ENCODE data around the gene ESPNL.

Gene ESPNL

DNA sequence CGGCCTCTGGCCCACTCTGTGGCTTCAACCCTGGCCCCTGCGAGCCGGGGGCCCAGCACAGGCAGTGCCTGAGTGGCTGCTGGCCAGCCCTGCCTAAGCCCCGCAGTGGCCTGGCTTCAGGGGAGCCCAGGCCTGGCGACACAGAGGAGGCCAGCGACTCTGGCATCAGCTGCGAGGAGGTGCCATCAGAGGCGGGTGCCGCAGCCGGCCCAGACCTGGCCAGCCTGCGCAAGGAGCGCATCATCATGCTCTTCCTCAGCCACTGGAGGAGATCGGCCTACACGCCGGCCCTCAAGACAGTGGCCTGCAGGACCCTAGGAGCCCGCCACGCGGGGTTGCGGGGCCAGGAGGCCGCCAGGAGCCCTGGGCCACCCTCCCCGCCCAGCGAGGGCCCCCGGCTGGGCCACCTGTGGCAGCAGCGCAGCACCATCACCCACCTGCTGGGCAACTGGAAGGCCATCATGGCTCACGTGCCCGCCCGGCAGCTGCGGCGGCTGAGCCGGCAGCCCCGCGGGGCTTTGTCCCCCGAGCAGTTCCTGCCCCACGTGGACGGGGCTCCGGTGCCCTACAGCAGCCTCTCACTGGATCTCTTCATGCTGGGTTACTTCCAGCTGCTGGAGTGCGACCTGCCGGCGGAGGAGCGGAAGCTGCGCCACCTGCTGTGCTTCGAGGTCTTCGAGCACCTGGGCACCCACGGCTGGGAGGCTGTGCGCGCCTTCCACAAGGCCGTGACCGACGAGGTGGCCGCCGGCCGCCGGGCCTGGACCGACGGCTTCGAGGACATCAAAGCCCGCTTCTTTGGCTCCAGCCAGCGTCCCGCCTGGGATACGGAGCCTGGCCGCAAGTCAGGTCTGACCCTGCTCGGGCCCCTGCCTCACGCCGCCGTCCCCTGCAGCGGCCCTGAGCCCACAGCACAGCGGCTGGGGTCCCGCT, 30.8 kb downstream of the ESPNL start:
- H3K27me3 Mint-ChIP-seq (ENCODE audit: low read depth): no peaks in the 10 kb centered on the region
- no peaks in the 10 kb centered on the region for H3K9me3 Mint-ChIP-seq
- H3K36me3 Mint-ChIP-seq (ENCODE audit: low read depth): no peaks in the 10 kb centered on the region
- no peak overlapping the region for H3K4me3 Mint-ChIP-seq
- no peak overlapping the region for H3K27ac Mint-ChIP-seq
- H3K4me1 Mint-ChIP-seq (ENCODE audit: low read depth): no peaks in the 10 kb centered on the region

GRCh38 chr2:238131761-238132462, 31.8 kb downstream of the ESPNL start:
- no peak overlapping the region for H3K27ac Mint-ChIP-seq
- no peaks in the 10 kb centered on the region for H3K27me3 Mint-ChIP-seq (ENCODE audit: low read depth)
- no peak overlapping the region for H3K4me3 Mint-ChIP-seq
- no peaks in the 10 kb centered on the region for H3K4me1 Mint-ChIP-seq (ENCODE audit: low read depth)
- no peaks in the 10 kb centered on the region for H3K36me3 Mint-ChIP-seq (ENCODE audit: low read depth)
- no peaks in the 10 kb centered on the region for H3K9me3 Mint-ChIP-seq

DNA sequence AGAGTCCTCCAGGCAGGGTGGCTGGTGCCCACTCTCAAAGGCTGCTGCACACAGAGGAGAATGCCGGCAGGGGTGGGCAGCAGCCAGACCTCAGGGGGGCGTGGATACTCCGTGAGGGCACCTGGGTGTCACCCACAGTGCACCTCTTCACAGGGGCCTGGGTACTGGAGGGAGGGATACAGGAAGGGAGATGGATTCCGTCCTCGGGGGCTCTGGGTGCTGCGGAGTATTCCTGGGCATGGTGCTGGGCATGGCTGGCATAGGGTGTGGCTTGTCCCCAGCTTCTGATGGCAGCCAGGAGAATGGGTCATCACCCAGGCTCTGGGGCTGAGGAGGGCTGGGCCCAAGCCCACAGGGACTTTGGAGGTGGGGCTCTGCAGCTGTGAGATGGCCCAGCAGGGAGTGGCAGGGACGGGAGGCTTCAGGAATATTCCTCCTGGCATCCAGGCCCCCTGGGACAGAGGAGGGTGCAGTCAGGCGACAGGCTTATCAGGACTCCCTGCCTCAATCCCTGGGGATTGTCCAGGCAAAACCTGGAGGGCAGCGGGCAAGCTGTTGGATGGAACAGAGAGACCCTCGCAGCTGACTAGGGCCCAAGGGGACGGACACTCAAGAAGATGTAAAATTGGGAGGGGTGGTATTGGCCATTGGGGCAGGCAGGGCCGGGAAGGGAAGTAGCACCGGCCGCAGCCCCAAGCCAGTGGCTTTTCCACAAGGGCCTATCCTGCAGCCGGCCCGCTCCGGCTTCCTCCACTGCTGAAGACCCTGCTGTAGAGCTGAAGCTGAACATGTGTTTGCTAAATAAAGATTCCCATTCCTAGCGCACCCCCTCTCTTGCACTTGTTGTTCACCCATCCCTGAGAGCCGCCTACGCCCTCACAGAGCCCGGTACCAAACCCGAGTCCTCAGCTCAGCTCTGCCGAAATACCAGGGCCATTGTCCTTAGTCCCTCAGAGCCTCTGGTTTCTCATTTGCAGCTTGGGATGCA, 32.6 kb downstream of the ESPNL start:
- Mint-ChIP-seq H3K4me1 (ENCODE audit: low read depth) (no peaks in the 10 kb centered on the region), H3K36me3 (ENCODE audit: low read depth) (no peaks in the 10 kb centered on the region), H3K27me3 (ENCODE audit: low read depth) (no peaks in the 10 kb centered on the region), H3K27ac (no peak overlapping the region), H3K9me3 (no peaks in the 10 kb centered on the region), H3K4me3 (no peak overlapping the region)

GRCh38 chr2:238133499-238134392, 33.6 kb downstream of the ESPNL start:
- no peaks in the 10 kb centered on the region for H3K27me3 Mint-ChIP-seq (ENCODE audit: low read depth)
- no peaks in the 10 kb centered on the region for H3K36me3 Mint-ChIP-seq (ENCODE audit: low read depth)
- no peak overlapping the region for H3K27ac Mint-ChIP-seq
- no peak overlapping the region for H3K4me3 Mint-ChIP-seq
- H3K4me1 Mint-ChIP-seq (ENCODE audit: low read depth): no peaks in the 10 kb centered on the region
- H3K9me3 Mint-ChIP-seq: no peaks in the 10 kb centered on the region

DNA sequence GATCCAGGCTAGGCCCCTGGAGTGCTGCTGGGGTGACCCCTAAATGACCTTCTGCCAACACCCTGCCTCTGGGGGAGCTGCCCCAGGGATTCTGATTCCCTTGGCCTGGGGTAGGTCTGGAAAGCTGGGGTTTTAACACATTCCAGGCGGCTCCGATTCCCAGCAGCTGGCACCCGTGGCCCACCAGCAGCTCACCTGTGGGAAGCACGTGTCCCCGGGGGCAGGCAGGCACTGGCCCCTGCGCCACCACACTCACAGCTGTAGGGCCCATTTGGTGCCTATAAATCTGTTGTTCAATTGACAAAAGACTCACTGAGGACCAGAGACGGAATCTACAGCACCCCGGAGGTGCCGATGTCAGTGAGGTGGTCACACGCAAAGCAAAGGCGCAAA, 34.2 kb downstream of the ESPNL start:
- no peak overlapping the region for H3K27ac Mint-ChIP-seq
- no peaks in the 10 kb centered on the region for H3K4me1 Mint-ChIP-seq (ENCODE audit: low read depth)
- no peak overlapping the region for H3K4me3 Mint-ChIP-seq
- no peaks in the 10 kb centered on the region for H3K36me3 Mint-ChIP-seq (ENCODE audit: low read depth)
- H3K9me3 Mint-ChIP-seq: no peaks in the 10 kb centered on the region
- no peaks in the 10 kb centered on the region for H3K27me3 Mint-ChIP-seq (ENCODE audit: low read depth)

GRCh38 chr2:238135601-238136150, 35.5 kb downstream of the ESPNL start:
- H3K27me3 Mint-ChIP-seq (ENCODE audit: low read depth): no peaks in the 10 kb centered on the region
- no peaks in the 10 kb centered on the region for H3K36me3 Mint-ChIP-seq (ENCODE audit: low read depth)
- H3K4me1 Mint-ChIP-seq (ENCODE audit: low read depth): no peaks in the 10 kb centered on the region
- H3K4me3 Mint-ChIP-seq: no peak overlapping the region
- H3K9me3 Mint-ChIP-seq: no peaks in the 10 kb centered on the region
- H3K27ac Mint-ChIP-seq: no peak overlapping the region

GRCh38 chr2:238136820-238137537, 36.8 kb downstream of the ESPNL start:
- H3K27me3 Mint-ChIP-seq (ENCODE audit: low read depth): no peaks in the 10 kb centered on the region
- no peaks in the 10 kb centered on the region for H3K4me1 Mint-ChIP-seq (ENCODE audit: low read depth)
- H3K36me3 Mint-ChIP-seq (ENCODE audit: low read depth): no peaks in the 10 kb centered on the region
- H3K4me3 Mint-ChIP-seq: no peak overlapping the region
- H3K9me3 Mint-ChIP-seq: no peaks in the 10 kb centered on the region
- no peak overlapping the region for H3K27ac Mint-ChIP-seq

DNA sequence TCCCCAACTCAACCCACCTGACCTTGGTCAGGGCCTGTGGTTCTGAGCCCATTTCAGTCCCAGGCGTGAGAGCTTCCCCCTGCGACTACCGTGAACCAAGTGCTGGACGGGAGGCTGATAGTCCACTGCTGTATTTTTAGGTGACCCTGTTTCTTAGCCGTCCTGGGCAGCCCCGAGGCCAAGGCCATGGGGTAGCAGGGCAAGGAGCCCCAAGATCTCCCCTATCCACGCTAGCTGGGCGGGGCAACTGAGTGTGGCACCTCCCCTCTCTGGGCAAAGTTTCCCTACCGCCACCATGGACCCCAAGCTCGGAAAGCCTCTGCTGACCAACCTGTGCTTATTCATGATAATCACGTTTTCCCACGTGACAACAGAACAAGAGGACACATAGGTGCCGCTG, 37.7 kb downstream of the ESPNL start:
- Mint-ChIP-seq H3K36me3 (ENCODE audit: low read depth) (no peaks in the 10 kb centered on the region), H3K27me3 (ENCODE audit: low read depth) (no peaks in the 10 kb centered on the region), H3K27ac (no peak overlapping the region), H3K9me3 (no peaks in the 10 kb centered on the region), H3K4me3 (no peak overlapping the region), H3K4me1 (ENCODE audit: low read depth) (no peaks in the 10 kb centered on the region)

GRCh38 chr2:238138331-238139195, 38.4 kb downstream of the ESPNL start, which contains the start of gene KLHL30:
Gene KLHL30 (plus strand): TSS chr2:238138668. CDS start chr2:238140755, 2,087 bp downstream.
- Mint-ChIP-seq H3K27ac (no peak within 1 kb of the TSS), H3K9me3 (no peaks in the 10 kb centered on the region), H3K4me1 (ENCODE audit: low read depth) (no peaks in the 10 kb centered on the region), H3K4me3 (no peak within 1 kb of the TSS), H3K36me3 (ENCODE audit: low read depth) (no peaks in the 10 kb centered on the region), H3K27me3 (ENCODE audit: low read depth) (no peaks in the 10 kb centered on the region)

DNA sequence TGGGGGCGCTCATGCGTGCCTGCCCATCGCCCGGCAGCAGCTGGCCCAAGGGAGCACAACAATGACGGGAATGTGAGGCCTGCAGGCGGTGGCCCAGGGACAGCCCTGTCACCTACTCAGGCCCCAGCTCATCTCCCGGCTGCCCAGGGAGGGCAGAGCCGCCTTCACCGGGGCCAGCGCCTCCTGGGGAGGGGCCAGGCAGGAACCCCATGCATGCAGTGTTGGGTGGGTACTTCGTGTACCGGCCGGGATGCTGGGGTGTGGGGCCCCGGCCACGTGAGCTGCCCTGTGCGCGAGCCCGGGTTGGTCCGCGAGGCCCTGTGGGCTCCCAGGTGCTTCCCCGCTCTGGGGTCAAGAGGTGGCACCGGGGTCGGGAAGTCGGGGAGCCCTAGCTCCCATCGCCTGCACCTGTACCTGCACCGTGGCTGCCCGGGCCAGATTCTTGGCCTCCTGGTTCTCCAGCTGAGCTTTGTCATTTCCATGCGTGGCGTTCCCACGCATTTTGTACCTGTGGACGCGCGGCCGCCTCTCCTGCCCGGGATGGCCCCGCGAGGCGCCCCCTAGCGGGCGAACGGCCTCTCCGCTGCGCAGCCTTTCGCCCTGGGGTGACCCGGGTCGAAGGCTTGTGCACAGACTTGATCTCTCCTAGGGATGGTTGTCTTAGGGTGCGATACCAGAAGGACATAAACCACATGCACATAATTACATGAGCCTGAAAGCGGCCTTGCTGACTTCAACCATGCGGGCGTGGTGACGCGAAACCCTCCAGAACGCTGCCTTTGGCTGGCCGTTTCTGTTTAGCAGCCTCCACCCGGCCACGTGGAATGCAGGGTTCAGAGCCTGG, 39.3 kb downstream of the ESPNL start:
- Mint-ChIP-seq H3K9me3 (no peaks in the 10 kb centered on the region), H3K4me1 (ENCODE audit: low read depth) (no peaks in the 10 kb centered on the region), H3K4me3 (no peak overlapping the region), H3K27ac (no peak overlapping the region), H3K27me3 (ENCODE audit: low read depth) (no peaks in the 10 kb centered on the region), H3K36me3 (ENCODE audit: low read depth) (no peaks in the 10 kb centered on the region)

DNA sequence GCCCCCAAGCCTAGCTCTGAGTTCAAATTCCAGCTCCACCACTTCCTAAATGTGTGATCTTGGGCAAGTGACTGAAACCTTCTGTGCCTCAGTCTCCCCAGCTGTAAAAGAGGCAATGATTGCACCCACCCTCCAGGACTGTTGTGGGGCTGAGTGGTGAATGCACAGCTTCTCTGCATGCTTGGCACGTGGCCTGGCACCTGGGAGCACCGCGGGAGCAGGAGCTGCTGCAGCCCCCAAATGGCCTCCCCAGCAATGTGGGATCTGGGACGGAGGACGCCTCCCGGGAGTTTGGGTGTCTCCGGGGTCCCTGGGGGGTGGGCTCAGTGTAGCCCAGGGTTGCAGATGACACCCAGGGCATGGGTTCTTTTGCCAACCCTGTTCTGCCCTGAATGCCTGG, 39.9 kb downstream of the ESPNL start:
- no peaks in the 10 kb centered on the region for H3K27me3 Mint-ChIP-seq (ENCODE audit: low read depth)
- H3K4me1 Mint-ChIP-seq (ENCODE audit: low read depth): no peaks in the 10 kb centered on the region
- H3K4me3 Mint-ChIP-seq: no peak overlapping the region
- no peak overlapping the region for H3K27ac Mint-ChIP-seq
- H3K9me3 Mint-ChIP-seq: no peaks in the 10 kb centered on the region
- H3K36me3 Mint-ChIP-seq (ENCODE audit: low read depth): no peaks in the 10 kb centered on the region

Measured in T-helper 1 cell treated with Interleukin-12 subunit alpha and Interleukin-12 subunit beta and Interleukin-4 antibody, amounts not matched to agents 30 μg/mL and 1 μg/mL, for 36 hours (primary cell).